ENCODE measurements around the gene USPL1. TPM values are rescaled to one million over a fixed set of nuclear protein-coding genes. Genes with fewer than 3 reads are reported as not detected.
A peak's percentile ranks its signal among the peaks of the same experiment; 100 is the strongest.

The USPL1 gene
- total and polyA plus RNA-seq, 2 of the 13 experiments (the other 11 are each of a cell fraction or from before 2014, with no cell fraction given), result 13.7 to 15.9 TPM

DNA sequence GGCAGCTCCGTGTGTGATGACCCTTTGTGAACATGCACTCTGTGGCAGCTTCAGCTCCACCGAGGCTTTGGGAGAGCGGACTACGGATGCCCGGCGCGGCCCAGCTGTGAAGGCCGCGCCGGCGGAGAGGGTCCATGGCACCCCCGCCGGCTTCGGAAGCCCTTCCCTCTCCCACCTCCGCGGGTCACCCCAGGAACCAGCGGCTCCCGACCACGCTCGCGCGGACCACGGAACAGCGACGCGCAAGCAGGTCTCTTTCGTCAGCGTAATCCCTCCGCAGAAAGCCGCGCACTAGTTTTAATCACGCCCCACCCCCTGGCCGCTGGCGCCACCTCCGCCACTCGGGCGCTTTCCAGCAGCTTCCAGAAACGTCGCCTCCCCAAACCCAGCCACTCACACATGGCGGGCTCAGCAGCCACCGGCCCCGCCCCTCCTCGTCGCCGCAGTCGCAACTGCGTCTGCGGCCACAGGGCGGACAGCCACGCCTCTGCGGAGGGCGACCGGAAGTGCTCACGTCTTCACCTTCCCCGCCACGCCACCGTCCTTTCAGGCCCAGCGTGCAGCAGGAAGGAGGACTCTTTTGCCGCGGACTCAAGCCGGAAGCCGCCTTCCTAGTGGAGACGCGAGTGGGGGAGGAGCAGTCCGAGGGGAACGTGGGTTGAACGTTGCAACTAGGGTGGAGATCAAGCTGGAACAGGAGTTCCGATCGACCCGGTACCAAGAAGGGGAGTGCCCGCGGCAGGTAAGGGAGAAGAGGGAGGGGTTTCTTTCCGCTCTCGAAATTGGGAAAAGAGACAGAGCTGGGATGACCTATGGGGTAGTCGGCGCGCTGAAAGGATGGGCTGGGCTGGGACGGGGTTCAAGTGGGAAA, at the start of gene USPL1 (continued):
- TF ChIP-seq, protein P1, sequence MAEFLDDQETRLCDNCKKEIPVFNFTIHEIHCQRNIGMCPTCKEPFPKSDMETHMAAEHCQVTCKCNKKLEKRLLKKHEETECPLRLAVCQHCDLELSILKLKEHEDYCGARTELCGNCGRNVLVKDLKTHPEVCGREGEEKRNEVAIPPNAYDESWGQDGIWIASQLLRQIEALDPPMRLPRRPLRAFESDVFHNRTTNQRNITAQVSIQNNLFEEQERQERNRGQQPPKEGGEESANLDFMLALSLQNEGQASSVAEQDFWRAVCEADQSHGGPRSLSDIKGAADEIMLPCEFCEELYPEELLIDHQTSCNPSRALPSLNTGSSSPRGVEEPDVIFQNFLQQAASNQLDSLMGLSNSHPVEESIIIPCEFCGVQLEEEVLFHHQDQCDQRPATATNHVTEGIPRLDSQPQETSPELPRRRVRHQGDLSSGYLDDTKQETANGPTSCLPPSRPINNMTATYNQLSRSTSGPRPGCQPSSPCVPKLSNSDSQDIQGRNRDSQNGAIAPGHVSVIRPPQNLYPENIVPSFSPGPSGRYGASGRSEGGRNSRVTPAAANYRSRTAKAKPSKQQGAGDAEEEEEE (CRISPR knock-in tag; IDR thresholded peaks at IDR 0.05; ENCODE audit: borderline replicate concordance), result peak; percentile 96; the same call in 1 of the 2 replicates
- TF ChIP-seq, protein P2, sequence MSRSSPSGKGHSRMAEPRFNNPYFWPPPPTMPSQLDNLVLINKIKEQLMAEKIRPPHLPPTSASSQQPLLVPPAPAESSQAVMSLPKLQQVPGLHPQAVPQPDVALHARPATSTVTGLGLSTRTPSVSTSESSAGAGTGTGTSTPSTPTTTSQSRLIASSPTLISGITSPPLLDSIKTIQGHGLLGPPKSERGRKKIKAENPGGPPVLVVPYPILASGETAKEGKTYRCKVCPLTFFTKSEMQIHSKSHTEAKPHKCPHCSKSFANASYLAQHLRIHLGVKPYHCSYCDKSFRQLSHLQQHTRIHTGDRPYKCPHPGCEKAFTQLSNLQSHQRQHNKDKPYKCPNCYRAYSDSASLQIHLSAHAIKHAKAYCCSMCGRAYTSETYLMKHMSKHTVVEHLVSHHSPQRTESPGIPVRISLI (CRISPR knock-in tag; IDR thresholded peaks at IDR 0.05; ENCODE audit: borderline replicate concordance), result peak; percentile 79
- peak; percentile 96 for TF ChIP-seq RNF2 (conservative IDR thresholded peaks at IDR 0.05; ENCODE audit: low read depth)
- TF ChIP-seq, protein P3, sequence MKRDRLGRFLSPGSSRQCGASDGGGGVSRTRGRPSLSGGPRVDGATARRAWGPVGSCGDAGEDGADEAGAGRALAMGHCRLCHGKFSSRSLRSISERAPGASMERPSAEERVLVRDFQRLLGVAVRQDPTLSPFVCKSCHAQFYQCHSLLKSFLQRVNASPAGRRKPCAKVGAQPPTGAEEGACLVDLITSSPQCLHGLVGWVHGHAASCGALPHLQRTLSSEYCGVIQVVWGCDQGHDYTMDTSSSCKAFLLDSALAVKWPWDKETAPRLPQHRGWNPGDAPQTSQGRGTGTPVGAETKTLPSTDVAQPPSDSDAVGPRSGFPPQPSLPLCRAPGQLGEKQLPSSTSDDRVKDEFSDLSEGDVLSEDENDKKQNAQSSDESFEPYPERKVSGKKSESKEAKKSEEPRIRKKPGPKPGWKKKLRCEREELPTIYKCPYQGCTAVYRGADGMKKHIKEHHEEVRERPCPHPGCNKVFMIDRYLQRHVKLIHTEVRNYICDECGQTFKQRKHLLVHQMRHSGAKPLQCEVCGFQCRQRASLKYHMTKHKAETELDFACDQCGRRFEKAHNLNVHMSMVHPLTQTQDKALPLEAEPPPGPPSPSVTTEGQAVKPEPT (CRISPR knock-in tag; IDR thresholded peaks at IDR 0.05; ENCODE audit: low read depth), result peak; percentile 92; the same call in 1 of the 2 replicates
- no peak for TF ChIP-seq ZNF660 (CRISPR knock-in tag; IDR thresholded peaks at IDR 0.05; ENCODE audit: borderline replicate concordance, low read depth)
- TF ChIP-seq SNRNP70 (IDR thresholded peaks at IDR 0.05; ENCODE audit: low read depth, low read length), result no peak
- TF ChIP-seq, protein P4, sequence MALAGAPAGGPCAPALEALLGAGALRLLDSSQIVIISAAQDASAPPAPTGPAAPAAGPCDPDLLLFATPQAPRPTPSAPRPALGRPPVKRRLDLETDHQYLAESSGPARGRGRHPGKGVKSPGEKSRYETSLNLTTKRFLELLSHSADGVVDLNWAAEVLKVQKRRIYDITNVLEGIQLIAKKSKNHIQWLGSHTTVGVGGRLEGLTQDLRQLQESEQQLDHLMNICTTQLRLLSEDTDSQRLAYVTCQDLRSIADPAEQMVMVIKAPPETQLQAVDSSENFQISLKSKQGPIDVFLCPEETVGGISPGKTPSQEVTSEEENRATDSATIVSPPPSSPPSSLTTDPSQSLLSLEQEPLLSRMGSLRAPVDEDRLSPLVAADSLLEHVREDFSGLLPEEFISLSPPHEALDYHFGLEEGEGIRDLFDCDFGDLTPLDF (CRISPR knock-in tag; IDR thresholded peaks at IDR 0.05), result peak; percentile 86
- peak; percentile 86 for TF ChIP-seq MXD4 (CRISPR knock-in tag; IDR thresholded peaks at IDR 0.05)
- TF ChIP-seq KLF6 (CRISPR knock-in tag; IDR thresholded peaks at IDR 0.05), result peak; percentile 99
- TF ChIP-seq RAD51 (IDR thresholded peaks at IDR 0.05; ENCODE audit: borderline replicate concordance), result no peak
- TF ChIP-seq, protein P5, sequence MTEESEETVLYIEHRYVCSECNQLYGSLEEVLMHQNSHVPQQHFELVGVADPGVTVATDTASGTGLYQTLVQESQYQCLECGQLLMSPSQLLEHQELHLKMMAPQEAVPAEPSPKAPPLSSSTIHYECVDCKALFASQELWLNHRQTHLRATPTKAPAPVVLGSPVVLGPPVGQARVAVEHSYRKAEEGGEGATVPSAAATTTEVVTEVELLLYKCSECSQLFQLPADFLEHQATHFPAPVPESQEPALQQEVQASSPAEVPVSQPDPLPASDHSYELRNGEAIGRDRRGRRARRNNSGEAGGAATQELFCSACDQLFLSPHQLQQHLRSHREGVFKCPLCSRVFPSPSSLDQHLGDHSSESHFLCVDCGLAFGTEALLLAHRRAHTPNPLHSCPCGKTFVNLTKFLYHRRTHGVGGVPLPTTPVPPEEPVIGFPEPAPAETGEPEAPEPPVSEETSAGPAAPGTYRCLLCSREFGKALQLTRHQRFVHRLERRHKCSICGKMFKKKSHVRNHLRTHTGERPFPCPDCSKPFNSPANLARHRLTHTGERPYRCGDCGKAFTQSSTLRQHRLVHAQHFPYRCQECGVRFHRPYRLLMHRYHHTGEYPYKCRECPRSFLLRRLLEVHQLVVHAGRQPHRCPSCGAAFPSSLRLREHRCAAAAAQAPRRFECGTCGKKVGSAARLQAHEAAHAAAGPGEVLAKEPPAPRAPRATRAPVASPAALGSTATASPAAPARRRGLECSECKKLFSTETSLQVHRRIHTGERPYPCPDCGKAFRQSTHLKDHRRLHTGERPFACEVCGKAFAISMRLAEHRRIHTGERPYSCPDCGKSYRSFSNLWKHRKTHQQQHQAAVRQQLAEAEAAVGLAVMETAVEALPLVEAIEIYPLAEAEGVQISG (CRISPR knock-in tag; IDR thresholded peaks at IDR 0.05), result peak; percentile 96
- TF ChIP-seq CBFB (CRISPR knock-in tag; IDR thresholded peaks at IDR 0.05), result peak; percentile 97
- TF ChIP-seq TAF1 (CRISPR knock-in tag; IDR thresholded peaks at IDR 0.05), result peak; percentile 90
- TF ChIP-seq, protein P6, sequence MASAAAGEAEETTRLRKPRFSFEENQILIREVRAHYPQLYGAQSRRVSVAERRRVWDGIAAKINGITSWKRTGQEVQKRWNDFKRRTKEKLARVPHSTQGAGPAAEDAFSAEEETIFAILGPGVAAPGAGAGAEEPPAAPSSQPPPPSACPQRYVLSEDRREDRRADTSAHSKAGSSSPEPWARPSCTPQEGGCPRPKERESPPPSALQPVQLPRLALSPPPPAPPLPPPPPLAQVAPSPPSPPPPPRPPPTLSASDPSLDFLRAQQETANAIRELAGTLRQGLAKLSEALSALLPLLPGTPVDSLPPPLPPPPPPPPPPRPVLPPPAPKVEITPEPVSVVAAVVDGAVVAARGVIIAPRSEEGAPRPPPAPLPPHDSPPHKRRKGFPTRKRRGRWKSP (CRISPR knock-in tag; IDR thresholded peaks at IDR 0.05), result peak; percentile 98
- TF ChIP-seq KAT8 (CRISPR knock-in tag; IDR thresholded peaks at IDR 0.05), result peak; percentile 99
- no peak for TF ChIP-seq PAWR (CRISPR knock-in tag; IDR thresholded peaks at IDR 0.05; ENCODE audit: borderline replicate concordance)
- TF ChIP-seq, protein P7, sequence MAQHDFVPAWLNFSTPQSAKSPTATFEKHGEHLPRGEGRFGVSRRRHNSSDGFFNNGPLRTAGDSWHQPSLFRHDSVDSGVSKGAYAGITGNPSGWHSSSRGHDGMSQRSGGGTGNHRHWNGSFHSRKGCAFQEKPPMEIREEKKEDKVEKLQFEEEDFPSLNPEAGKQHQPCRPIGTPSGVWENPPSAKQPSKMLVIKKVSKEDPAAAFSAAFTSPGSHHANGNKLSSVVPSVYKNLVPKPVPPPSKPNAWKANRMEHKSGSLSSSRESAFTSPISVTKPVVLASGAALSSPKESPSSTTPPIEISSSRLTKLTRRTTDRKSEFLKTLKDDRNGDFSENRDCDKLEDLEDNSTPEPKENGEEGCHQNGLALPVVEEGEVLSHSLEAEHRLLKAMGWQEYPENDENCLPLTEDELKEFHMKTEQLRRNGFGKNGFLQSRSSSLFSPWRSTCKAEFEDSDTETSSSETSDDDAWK (CRISPR knock-in tag; IDR thresholded peaks at IDR 0.05), result no peak
